ENCODE measurements around the gene IGSF10.
A peak's percentile ranks its signal among the peaks of the same experiment; 100 is the strongest.

IGSF10 gene

GRCh38 chr3:151459358-151459757, 1.5 kb downstream of the IGSF10 start:
- no peak for DNase-seq

- DNase-seq, result no peak
Measured at GRCh38 chr3:151456065-151456464, 4.8 kb downstream of the IGSF10 start.

GRCh38 chr3:151452841-151453240, 8.0 kb downstream of the IGSF10 start:
- DNase-seq, result no peak

GRCh38 chr3:151452368-151452767, 8.5 kb downstream of the IGSF10 start:
- DNase-seq, result no peak

GRCh38 chr3:151446002-151446340, 14.9 kb downstream of the IGSF10 start:
- no peak for DNase-seq

- DNase-seq, result no peak
Measured at GRCh38 chr3:151445273-151446001, 15.4 kb downstream of the IGSF10 start.

GRCh38 chr3:151443583-151443982, 17.3 kb downstream of the IGSF10 start:
- no peak for DNase-seq

GRCh38 chr3:151440940-151441339, 19.9 kb downstream of the IGSF10 start:
- no peak for DNase-seq

- peak in 2 of 5 donors; percentile 2 to 4 for DNase-seq
Measured at GRCh38 chr3:151439652-151440125, 21.2 kb downstream of the IGSF10 start.

GRCh38 chr3:151437906-151438305, 23.0 kb downstream of the IGSF10 start:
- DNase-seq, result no peak

GRCh38 chr3:151436675-151437446, 24.0 kb downstream of the IGSF10 start:
- DNase-seq, result no peak

GRCh38 chr3:151434151-151434890, 26.5 kb downstream of the IGSF10 start:
- no peak for DNase-seq

- no peak for DNase-seq
Measured at GRCh38 chr3:151432616-151433372, 28.1 kb downstream of the IGSF10 start.

- no peak for DNase-seq
Measured at GRCh38 chr3:151431940-151432339, 28.9 kb downstream of the IGSF10 start.

GRCh38 chr3:151430821-151431484, 29.9 kb downstream of the IGSF10 start:
- no peak for DNase-seq

GRCh38 chr3:151428386-151428785, 32.5 kb downstream of the IGSF10 start:
- no peak for DNase-seq

GRCh38 chr3:151426341-151426657, 34.6 kb downstream of the IGSF10 start:
- DNase-seq, result no peak

GRCh38 chr3:151425627-151426340, 35.1 kb downstream of the IGSF10 start:
- no peak for DNase-seq

GRCh38 chr3:151423091-151423490, 37.8 kb downstream of the IGSF10 start:
- DNase-seq, result no peak

GRCh38 chr3:151421938-151422337, 38.9 kb downstream of the IGSF10 start:
- DNase-seq, result no peak

GRCh38 chr3:151419806-151420205, 41.1 kb downstream of the IGSF10 start:
- no peak for DNase-seq

- DNase-seq, result no peak
Measured at GRCh38 chr3:151415289-151415688, 45.6 kb downstream of the IGSF10 start.
